ENCODE data around the gene NR2C2. TPM values are rescaled to one million over a fixed set of nuclear protein-coding genes. Genes with fewer than 3 reads are reported as not detected.

The NR2C2 gene
- total and polyA plus RNA-seq, 10 of the 15 experiments (the other 5 are each of a cell fraction or from before 2014, with no cell fraction given), result 2.7 to 30.3 (median 18.3) TPM

- in situ Hi-C loops (cut with MboI), result no loop called here
Observed at GRCh38 chr3:15083252-15083651, 135.9 kb downstream of the NR2C2 start.

More at GRCh38 chr3:15083252-15083651, 135.9 kb downstream of the NR2C2 start:
- BruUV-seq (replicated peaks), result no TSS peak
- intact Hi-C loops (cut with micrococcal nuclease; ENCODE audit: unreplicated experiment), result no loop called here
- ChIA-PET CTCF (no interaction called here), SMC1A (ENCODE audit: uncharacterized antibody, unreplicated experiment) (no interaction called here), RAD21 (ENCODE audit: unreplicated experiment) (no interaction called here), POLR2A (no interaction called here)
- WGBS (ENCODE audit: insufficient coverage, insufficient replicate concordance, low lambda C conversion rate, missing lambda C conversion rate), result 68% methylated on average over 1 of the region's 1 CpG
- Histone ChIP-seq H3K9me3 (replicated peaks; ENCODE audit: control insufficient read depth, insufficient read depth, low read length) (no peaks in the 10 kb centered on the region), H3K27me3 (replicated peaks in 1 of 2; ENCODE audit: control insufficient read depth in 2 of 2, insufficient read depth in 2 of 2, low read length in 1 of 2) (no peaks in the 10 kb centered on the region), H3K27ac (ENCODE audit: control insufficient read depth, insufficient read depth) (no peak overlapping the region), H3K4me2 (ENCODE audit: control insufficient read depth, insufficient read depth) (no peak overlapping the region), H3K4me1 (ENCODE audit: control insufficient read depth, insufficient read depth, low read length) (no peaks in the 10 kb centered on the region), H3K4me3 (no peak overlapping the region), H3K36me3 (ENCODE audit: control insufficient read depth in 2 of 2, insufficient read depth in 2 of 2, low read length in 1 of 2) (peaks cover 5 to 15% of the 10 kb centered on the region in 2 experiments), H4K20me1 (ENCODE audit: control insufficient read depth, insufficient read depth) (no peaks in the 10 kb centered on the region), H2AFZ (ENCODE audit: control insufficient read depth, low read depth, low read length) (no peak overlapping the region), H3K9ac (ENCODE audit: control insufficient read depth, insufficient read depth, low read length) (no peak overlapping the region), H3K79me2 (ENCODE audit: control insufficient read depth, insufficient read depth, low read length) (no peaks in the 10 kb centered on the region)
- no peak for ATAC-seq
- no peak for TF ChIP-seq MYB (IDR thresholded peaks at IDR 0.05; ENCODE audit: borderline replicate concordance, low read depth, low read length)
- no peak for TF ChIP-seq SRF (IDR thresholded peaks at IDR 0.05; ENCODE audit: low read depth in 2 of 2, low read length in 2 of 2)
- TF ChIP-seq MLLT1 (IDR thresholded peaks at IDR 0.05), result no peak
- TF ChIP-seq NFYB (IDR thresholded peaks at IDR 0.05; ENCODE audit: insufficient read depth, low read depth, low read length), result no peak
- TF ChIP-seq NFYA (IDR thresholded peaks at IDR 0.05; ENCODE audit: borderline replicate concordance, low read depth, low read length), result no peak
- no peak for TF ChIP-seq IRF4 (IDR thresholded peaks at IDR 0.05; ENCODE audit: low read depth, low read length)
- no peak for TF ChIP-seq BMI1 (IDR thresholded peaks at IDR 0.05; ENCODE audit: borderline replicate concordance)
- no peak for TF ChIP-seq PRDM15 (CRISPR knock-in tag; IDR thresholded peaks at IDR 0.05)
- TF ChIP-seq E4F1 (IDR thresholded peaks at IDR 0.05; ENCODE audit: borderline replicate concordance, partially characterized antibody), result no peak
- TF ChIP-seq POU2F2 (IDR thresholded peaks at IDR 0.05; ENCODE audit: borderline replicate concordance, low read depth, low read length), result no peak
- TF ChIP-seq RB1 (IDR thresholded peaks at IDR 0.05; ENCODE audit: borderline replicate concordance), result no peak
- TF ChIP-seq FOXM1 (IDR thresholded peaks at IDR 0.05; ENCODE audit: low read depth, low read length), result no peak
- no peak for TF ChIP-seq E2F8 (IDR thresholded peaks at IDR 0.05; ENCODE audit: low read depth, partially characterized antibody)
- DNase-seq (ENCODE audit: low read depth, low spot score), result no peak
- FAIRE-seq, result no peak
